A549 (cell line): ENCODE data around the gene ADCY4. TPM values are rescaled to one million over a fixed set of nuclear protein-coding genes. Genes with fewer than 3 reads are reported as not detected.

Experiments used
- ATAC-seq, 2 experiments: fragments of 200-7000 bp in 1 of 2; fragments of >200 bp in 1 of 2; cut with Nextera tagmentation in 1 of 2; cut with Tn5 transposase in 1 of 2; 3 replicates each; pipeline versions ENCODE4 v1.8.0 to v1.9.1; 2018 to 2020; ENCODE audit warnings: mild to moderate bottlenecking in 1 of 2, moderate library complexity in 1 of 2
- CTCF ChIA-PET: fragments of 300-600 bp; sonication (Branson Sonifier 250); formaldehyde crosslinking; extraction: SDS; loops from one replicate; lab custom pipeline; 2021; ENCODE audit warnings: antibody characterized with exemption, inconsistent platforms; lab: Yijun Ruan, JAX
- POLR2A ChIA-PET: fragments of 350-600 bp; formaldehyde crosslinking; extraction: SDS; loops from one replicate; lab custom pipeline; 2021; ENCODE audit warnings: antibody characterized with exemption, inconsistent platforms; lab: Yijun Ruan, JAX
- DNase-seq, 2 experiments: peaks; one replicate each; pipeline versions ENCODE4 v3.0.0 to v3.0.0-alpha.2; 2011 to 2016; ENCODE audit warnings: low read depth in 1 of 2, low spot score in 1 of 2
- FAIRE-seq: peaks from 2 replicates; lab custom pipeline; 2011; peaks lifted over from hg19 to GRCh38; lab: Jason Lieb, UNC
- H3K27ac ChIP-seq, 2 experiments: fragments of >200 bp; sonication (Bioruptor Twin); formaldehyde crosslinking; 3 replicates each; pipeline ENCODE4 v1.5.1; 2016 to 2017
- H3K4me1 ChIP-seq: fragments of >200 bp; sonication (Bioruptor Twin); formaldehyde crosslinking; 3 replicates; pipeline ENCODE4 v1.6.1; 2016
- H3K4me2 ChIP-seq: fragments of >200 bp; sonication (Bioruptor Twin); formaldehyde crosslinking; 3 replicates; pipeline ENCODE4 v1.6.1; 2016
- H3K4me3 ChIP-seq: fragments of >200 bp; sonication (Bioruptor Twin); formaldehyde crosslinking; 3 replicates; pipeline ENCODE4 v1.5.1; 2016
- H3K9me3 ChIP-seq: fragments of >200 bp; sonication (Bioruptor Twin); formaldehyde crosslinking; 3 replicates; pipeline ENCODE4 v1.6.1; 2016
- CEBPB ChIP-seq, 2 experiments: fragments of >200 bp in 1 of 2; sonication (Bioruptor Twin) in 1 of 2; formaldehyde crosslinking in 1 of 2; IDR thresholded peaks; 2 replicates each; pipeline ENCODE4 v1.6.1; 2012 to 2016
- E2F6 ChIP-seq: IDR thresholded peaks from 2 replicates; pipeline ENCODE4 v1.6.1; 2012; ENCODE audit warnings: low read depth, borderline replicate concordance
- EP300 ChIP-seq, 2 experiments: fragments of >200 bp; sonication (Bioruptor Twin); formaldehyde crosslinking; IDR thresholded peaks; 2 replicates in 1 of 2; 3 replicates in 1 of 2; pipeline ENCODE4 v1.6.1; 2016 to 2017
- FOSL2 ChIP-seq, 2 experiments: fragments of 450-650 bp in 1 of 2; fragments of >200 bp in 1 of 2; sonication (Bioruptor Twin) in 1 of 2; formaldehyde crosslinking; IDR thresholded peaks; 2 replicates each; pipeline versions ENCODE4 v1.5.0 to v1.6.1; 2016 to 2020; ENCODE audit warnings: mild to moderate bottlenecking in 1 of 2, moderate library complexity in 1 of 2
- HDAC2 ChIP-seq: fragments of 200-600 bp; sonication (generic); IDR thresholded peaks from 2 replicates; pipeline ENCODE4 v1.6.1; 2016
- HOXB13 ChIP-seq: fragments of 250-450 bp; sonication (Bioruptor Pico); IDR thresholded peaks from 2 replicates; pipeline ENCODE4 v1.5.0; 2020; ENCODE audit warnings: low read depth, mild to moderate bottlenecking, moderate library complexity
- MYC ChIP-seq: IDR thresholded peaks from 2 replicates; pipeline ENCODE4 v1.6.1; 2012; ENCODE audit warnings: mild to moderate bottlenecking, inconsistent platforms, low read length, improper control_type of control experiment, borderline replicate concordance
- RAD21 ChIP-seq, 2 experiments: fragments of >200 bp in 1 of 2; sonication (Bioruptor Twin) in 1 of 2; formaldehyde crosslinking in 1 of 2; IDR thresholded peaks in 1 of 2; conservative IDR thresholded peaks in 1 of 2; 2 replicates in 1 of 2; 3 replicates in 1 of 2; pipeline ENCODE4 v1.6.1; 2012 to 2018; ENCODE audit warnings: inconsistent platforms in 1 of 2
- SMC3 ChIP-seq: fragments of >200 bp; sonication (Bioruptor Twin); formaldehyde crosslinking; IDR thresholded peaks from 3 replicates; pipeline ENCODE4 v1.6.1; 2018; ENCODE audit warnings: inconsistent platforms
- ZFP36 ChIP-seq: fragments of 450-650 bp; IDR thresholded peaks from 2 replicates; pipeline ENCODE4 v1.6.1; 2014; ENCODE audit warnings: borderline replicate concordance; ENCODE audit not compliant: partially characterized antibody
- WGBS: methylation state at CpG from one replicate; pipeline ENCODE4 v1.1.6; 2017; ENCODE audit errors: missing lambda C conversion rate; 5-methylcytosine and 5-hydroxymethylcytosine counted together
- polyA plus RNA-seq, 4 experiments: library from polyadenylated mRNA; depleted of rRNA in 3 of 4; stranded (reverse); fragments of >200 nt; fragmentation: RNase III in 1 of 4; extraction: RNeasy Plus Mini Kit Qiagen cat#74134 plus additional on column Dnase treatment in 1 of 4; gene quantifications; 2 replicates in 3 of 4; 3 replicates in 1 of 4; pipeline ENCODE4 v1.2.3, GENCODE V29; 2011 to 2017
- TF ChIP-seq, protein P1 (sequence below): fragments of >200 bp; sonication (Bioruptor Twin); formaldehyde crosslinking; IDR thresholded peaks from 3 replicates; pipeline ENCODE4 v1.5.1; 2016

ADCY4 gene
- polyA plus RNA-seq, 2 of the 4 experiments (the other 2 are of a cell fraction): not detected

- peaks cover 15% of the 10 kb centered on the region; the same call in 2 of the 3 replicates for H3K4me1 ChIP-seq
- ATAC-seq (peak; percentile 60 to 69), FAIRE-seq (no peak), DNase-seq (peak; percentile 42 to 60)
- WGBS: 35% methylated on average over 7 of the region's 7 CpGs
- H3K4me2 ChIP-seq: peak overlapping the region; percentile 81
- no peaks in the 10 kb centered on the region for H3K9me3 ChIP-seq
- H3K27ac ChIP-seq: peak overlapping the region; percentile 82 to 92
- CTCF ChIA-PET: interaction anchor here (0.9 to 46.6 kb wide), 7 partner anchors 12 to 131 kb away, joined by 3 to 1142 read pairs (median 135); partner anchors contain the start of genes CBLN3, CIDEB, KHNYN and LTB4R
- peak overlapping the region; percentile 81 for H3K4me3 ChIP-seq
- POLR2A ChIA-PET: interaction anchor here (1.1 to 3.4 kb wide), 6 partner anchors 8 to 133 kb away, joined by 4 to 53 read pairs (median 6); partner anchors contain the start of genes CHMP4A, RABGGTA and TINF2
- TF ChIP-seq HDAC2 (no peak), E2F6 (0 out of 2 replicates have a peak, but pooled peaks have one; percentile 51)
Observed at GRCh38 chr14:24298892-24299254, 36.0 kb downstream of the ADCY4 start.

DNA sequence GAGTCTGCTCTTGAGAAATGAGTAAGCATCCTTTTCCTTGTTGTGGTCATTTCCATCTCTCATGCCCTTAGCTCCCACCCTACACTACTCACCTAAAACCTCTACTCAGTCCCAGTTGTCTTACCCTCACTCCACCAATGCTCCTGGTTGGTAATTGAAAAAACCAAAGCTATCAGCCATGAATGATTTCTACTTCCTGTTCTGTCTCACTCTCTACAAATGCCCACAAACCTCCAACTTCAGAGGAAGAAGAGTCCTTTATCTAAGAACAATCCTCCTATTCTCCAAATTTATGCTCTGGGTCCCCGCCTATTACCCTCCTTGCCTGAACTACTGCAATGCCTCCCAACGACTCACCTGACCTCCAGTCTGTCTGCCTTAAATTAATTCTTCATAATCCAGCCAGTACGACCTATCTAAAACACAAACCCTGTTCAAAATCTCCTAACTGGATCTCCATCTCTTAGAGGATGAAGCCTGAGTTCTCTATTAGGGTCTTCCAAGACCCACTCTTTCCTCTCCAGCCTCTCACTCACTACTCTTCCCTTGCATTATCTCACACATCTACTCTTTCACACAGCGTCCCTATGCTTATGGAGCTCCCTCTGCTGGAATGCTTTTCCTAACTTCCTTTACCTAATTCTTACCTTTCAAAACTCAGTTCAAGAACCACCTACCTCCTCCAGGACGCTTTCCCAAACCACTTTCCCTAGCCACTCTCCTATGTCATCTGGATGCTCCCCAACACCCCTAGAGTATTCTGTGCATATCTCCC lies 37.5 kb downstream of the ADCY4 start:
- TF ChIP-seq SMC3: peak; percentile 48; the same call in 1 of the 3 replicates
- TF ChIP-seq HOXB13: no peak
- TF ChIP-seq, protein P1, sequence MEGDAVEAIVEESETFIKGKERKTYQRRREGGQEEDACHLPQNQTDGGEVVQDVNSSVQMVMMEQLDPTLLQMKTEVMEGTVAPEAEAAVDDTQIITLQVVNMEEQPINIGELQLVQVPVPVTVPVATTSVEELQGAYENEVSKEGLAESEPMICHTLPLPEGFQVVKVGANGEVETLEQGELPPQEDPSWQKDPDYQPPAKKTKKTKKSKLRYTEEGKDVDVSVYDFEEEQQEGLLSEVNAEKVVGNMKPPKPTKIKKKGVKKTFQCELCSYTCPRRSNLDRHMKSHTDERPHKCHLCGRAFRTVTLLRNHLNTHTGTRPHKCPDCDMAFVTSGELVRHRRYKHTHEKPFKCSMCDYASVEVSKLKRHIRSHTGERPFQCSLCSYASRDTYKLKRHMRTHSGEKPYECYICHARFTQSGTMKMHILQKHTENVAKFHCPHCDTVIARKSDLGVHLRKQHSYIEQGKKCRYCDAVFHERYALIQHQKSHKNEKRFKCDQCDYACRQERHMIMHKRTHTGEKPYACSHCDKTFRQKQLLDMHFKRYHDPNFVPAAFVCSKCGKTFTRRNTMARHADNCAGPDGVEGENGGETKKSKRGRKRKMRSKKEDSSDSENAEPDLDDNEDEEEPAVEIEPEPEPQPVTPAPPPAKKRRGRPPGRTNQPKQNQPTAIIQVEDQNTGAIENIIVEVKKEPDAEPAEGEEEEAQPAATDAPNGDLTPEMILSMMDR: peak; percentile 58
- TF ChIP-seq RAD21 (conservative IDR thresholded peaks at IDR 0.05 in 1 of 2, IDR thresholded peaks at IDR 0.05 in 1 of 2): peak; percentile 28 to 33; a peak in 3 of 5 replicates
- TF ChIP-seq CEBPB (IDR thresholded peaks at IDR 0.05): no peak
- POLR2A ChIA-PET: interaction anchor here (1.1 to 1.9 kb wide), 3 partner anchors 26 to 133 kb away, joined by 4 to 27 read pairs (median 11); partner anchors contain the start of genes KHNYN, RABGGTA and TINF2
- ATAC-seq (peak; percentile 66 to 67), DNase-seq (peak; percentile 62 to 64), FAIRE-seq (no peak)
- H3K4me2 ChIP-seq: no peak overlapping the region
- no peaks in the 10 kb centered on the region for H3K9me3 ChIP-seq
- H3K4me3 ChIP-seq: no peak overlapping the region
- no peak overlapping the region for H3K27ac ChIP-seq
- CTCF ChIA-PET: interaction anchor here (0.7 to 46.6 kb wide), 26 partner anchors 13 to 243 kb away, joined by 3 to 1142 read pairs (median 4); partner anchors contain the start of genes CBLN3, CHMP4A, CIDEB and GMPR2
- peaks cover 15% of the 10 kb centered on the region; the same call in 2 of the 3 replicates for H3K4me1 ChIP-seq
- 27% methylated on average over 5 of the region's 5 CpGs for WGBS

DNA sequence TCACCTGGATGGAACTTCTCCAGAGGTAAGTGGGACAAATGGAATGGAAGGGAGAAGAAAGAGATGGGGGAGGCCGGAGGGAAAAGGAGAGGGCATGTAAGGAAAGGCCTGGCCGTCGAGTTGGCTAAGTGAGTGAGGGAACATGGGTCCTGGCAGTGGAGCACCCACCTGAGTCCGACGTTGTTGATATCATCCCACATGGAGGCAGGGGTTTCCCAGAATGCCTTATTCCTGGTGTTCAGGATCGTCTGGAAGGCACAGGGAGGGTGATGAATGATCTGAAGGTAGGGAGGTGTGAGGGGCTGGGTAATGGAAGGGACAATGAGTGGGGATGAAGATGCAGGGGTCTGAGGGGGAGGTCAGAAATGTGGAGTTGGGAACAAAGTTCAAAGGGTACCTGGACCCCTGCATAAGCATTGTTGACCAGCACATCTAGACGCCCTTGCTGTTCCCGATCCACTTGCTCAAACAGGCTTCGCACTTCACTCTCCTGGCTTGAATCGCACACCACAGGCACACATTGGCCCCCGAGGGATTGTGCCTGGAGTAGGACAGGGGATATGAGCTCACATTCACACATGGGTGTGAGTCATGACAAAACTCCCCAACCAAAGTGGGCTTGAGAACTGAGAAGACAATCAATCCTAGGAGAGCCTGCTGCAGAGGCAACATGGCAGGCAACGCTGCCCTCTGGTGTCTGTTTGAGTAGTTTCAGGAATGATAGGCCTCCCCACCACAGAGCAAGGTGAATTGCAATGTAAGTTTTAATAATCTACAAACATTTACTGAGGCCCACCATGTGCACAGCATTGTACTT lies 38.3 kb downstream of the ADCY4 start:
- no peaks in the 10 kb centered on the region for H3K9me3 ChIP-seq
- no peak overlapping the region for H3K27ac ChIP-seq
- POLR2A ChIA-PET: interaction anchor here (1.4 to 1.9 kb wide), 2 partner anchors 54 to 134 kb away, joined by 4 to 27 read pairs; partner anchors contain the start of genes KHNYN and TINF2
- TF ChIP-seq RAD21 (conservative IDR thresholded peaks at IDR 0.05 in 1 of 2, IDR thresholded peaks at IDR 0.05 in 1 of 2) (peak; percentile 69 to 80), MYC (no peak), SMC3 (peak; percentile 74), ZFP36 (no peak), EP300 (IDR thresholded peaks at IDR 0.05) (no peak), FOSL2 (IDR thresholded peaks at IDR 0.05) (no peak), FOSL2 (CRISPR knock-in tag; IDR thresholded peaks at IDR 0.05) (peak; percentile 12; the same call in 1 of the 2 replicates)
- TF ChIP-seq, protein P1: peak; percentile 79
- H3K4me2 ChIP-seq: no peak overlapping the region
- DNase-seq: peak; percentile 77 to 87
- H3K4me1 ChIP-seq: peaks cover 15% of the 10 kb centered on the region; the same call in 2 of the 3 replicates
- no peak for FAIRE-seq
- ATAC-seq: peak; percentile 75 to 80
- H3K4me3 ChIP-seq: no peak overlapping the region
- 61% methylated on average over 12 of the region's 12 CpGs for WGBS
- CTCF ChIA-PET: interaction anchor here (0.7 to 46.6 kb wide), 25 partner anchors 14 to 242 kb away, joined by 3 to 1142 read pairs (median 5); partner anchors contain the start of genes CBLN3, CHMP4A, CIDEB and GMPR2
